NCI-H1105 (cell line): Measurements from ENCODE around the gene RAP1GAP.
A peak's percentile ranks its signal among the peaks of the same experiment; 100 is the strongest.

Experiments
- DNase-seq: peaks from one replicate; lab custom pipeline; 2025; lab: John Stamatoyannopoulos, UW

RAP1GAP gene

GRCh38 chr1:21662426-21663247 lies 6.5 kb downstream of the RAP1GAP start:
- DNase-seq = no peak

GRCh38 chr1:21661886-21662285 lies 7.3 kb downstream of the RAP1GAP start:
- no peak for DNase-seq

- no peak for DNase-seq
Measured at GRCh38 chr1:21659924-21660326, 9.2 kb downstream of the RAP1GAP start.

- DNase-seq = peak; percentile 56
Measured at GRCh38 chr1:21659099-21659923, 9.8 kb downstream of the RAP1GAP start.

- DNase-seq = no peak
Measured at GRCh38 chr1:21657456-21658190, 11.5 kb downstream of the RAP1GAP start.

- no peak for DNase-seq
Measured at GRCh38 chr1:21655748-21656147, 13.4 kb downstream of the RAP1GAP start.

GRCh38 chr1:21655259-21655658 lies 13.9 kb downstream of the RAP1GAP start:
- DNase-seq = no peak

- no peak for DNase-seq
Measured at GRCh38 chr1:21654209-21654608, 14.9 kb downstream of the RAP1GAP start.

- no peak for DNase-seq
Measured at GRCh38 chr1:21653744-21654100, 15.4 kb downstream of the RAP1GAP start.

- DNase-seq = no peak
Measured at GRCh38 chr1:21652937-21653743, 16.0 kb downstream of the RAP1GAP start.

- DNase-seq = no peak
Measured at GRCh38 chr1:21652101-21652936, 16.8 kb downstream of the RAP1GAP start.

GRCh38 chr1:21651214-21652042 lies 17.7 kb downstream of the RAP1GAP start:
- DNase-seq = peak; percentile 52

GRCh38 chr1:21650400-21650799 lies 18.8 kb downstream of the RAP1GAP start:
- no peak for DNase-seq

GRCh38 chr1:21649315-21649714 lies 19.8 kb downstream of the RAP1GAP start:
- DNase-seq = no peak

GRCh38 chr1:21648791-21649190 lies 20.4 kb downstream of the RAP1GAP start:
- no peak for DNase-seq

GRCh38 chr1:21648352-21648730 lies 20.8 kb downstream of the RAP1GAP start:
- no peak for DNase-seq

- DNase-seq = no peak
Measured at GRCh38 chr1:21647431-21648351, 21.5 kb downstream of the RAP1GAP start.

- DNase-seq = no peak
Measured at GRCh38 chr1:21645550-21645949, 23.6 kb downstream of the RAP1GAP start.

GRCh38 chr1:21644906-21645305 lies 24.3 kb downstream of the RAP1GAP start:
- no peak for DNase-seq
